Muscle of leg (tissue), 11 donors: ENCODE data around the gene EXD1. TPM values are rescaled to one million over a fixed set of nuclear protein-coding genes. Genes with fewer than 3 reads are reported as not detected.
"Not testable (repeated sequence)": the region's sequence is repeated elsewhere in the genome, so short reads cannot be mapped to it uniquely, and the experiment has no call there.

Source experiments
- DNase-seq: peaks from one replicate; pipeline ENCODE4 v3.0.0; 2013
- H3K27ac ChIP-seq: one replicate; pipeline ENCODE4 v1.5.1; 2013; ENCODE audit warnings: mild to moderate bottlenecking, low read length, control low read depth
- H3K27me3 ChIP-seq: one replicate; pipeline ENCODE4 v1.6.1; 2013; ENCODE audit warnings: low read length; ENCODE audit not compliant: control insufficient read depth, insufficient read depth
- H3K36me3 ChIP-seq: one replicate; pipeline ENCODE4 v1.6.1; 2013; ENCODE audit warnings: low read length; ENCODE audit not compliant: control insufficient read depth, insufficient read depth
- H3K4me1 ChIP-seq: one replicate; pipeline ENCODE4 v1.6.1; 2013; ENCODE audit warnings: low read length; ENCODE audit not compliant: control insufficient read depth, insufficient read depth
- H3K4me3 ChIP-seq: one replicate; pipeline ENCODE4 v1.5.1; 2013; ENCODE audit warnings: low read length, control low read depth
- H3K9me3 ChIP-seq: replicated peaks from 2 replicates; pipeline ENCODE4 v1.6.1; 2013; ENCODE audit warnings: low read depth, low read length; ENCODE audit not compliant: control insufficient read depth
- WGBS: methylation state at CpG from one replicate; pipeline ENCODE4 v1.1.5; 2013; ENCODE audit warnings: missing lambda C conversion rate; ENCODE audit not compliant: insufficient coverage; 5-methylcytosine and 5-hydroxymethylcytosine counted together
- polyA plus RNA-seq, 8 donors: library from polyadenylated mRNA; unstranded; fragments of 120-200 nt; gene quantifications; one replicate each; pipeline versions ENCODE4 v1.2.1 to v1.2.3, GENCODE V29; 2013; ENCODE audit warnings: inconsistent platforms in 1 of 8, low replicate concordance in 1 of 8; ENCODE audit not compliant: insufficient read length in 8 of 8, insufficient read depth in 1 of 8
- total RNA-seq: library from RNA; stranded (reverse); fragments of 120-200 nt; gene quantifications from one replicate; pipeline ENCODE4 v1.2.4, GENCODE V29; 2013

The EXD1 gene
- total and polyA plus RNA-seq, 9 donors, result 0.07 to 0.40 TPM; not detected in 7

GRCh38 chr15:41258750-41259471 lies 28.4 kb upstream of the EXD1 start:
- DNase-seq, result peak; percentile 8
- no peaks in the 10 kb centered on the region for H3K4me1 ChIP-seq
- H3K27me3 ChIP-seq, result no peaks in the 10 kb centered on the region
- peaks cover 17% of the 10 kb centered on the region for H3K36me3 ChIP-seq
- no peak overlapping the region for H3K27ac ChIP-seq
- H3K9me3 ChIP-seq, result no peaks in the 10 kb centered on the region
- WGBS, result no CpG with 5 or more reads among the region's 3 CpGs
- no peak overlapping the region for H3K4me3 ChIP-seq

- no peak overlapping the region for H3K27ac ChIP-seq
- no peaks in the 10 kb centered on the region for H3K9me3 ChIP-seq
- no peaks in the 10 kb centered on the region for H3K27me3 ChIP-seq
- H3K4me3 ChIP-seq, result no peak overlapping the region
- DNase-seq, result no peak
- H3K4me1 ChIP-seq, result no peaks in the 10 kb centered on the region
- peaks cover 8% of the 10 kb centered on the region for H3K36me3 ChIP-seq
- WGBS, result 94% methylated on average over 2 of the region's 5 CpGs
These were observed 26.1 kb upstream of the EXD1 start for GRCh38 chr15:41256577-41257038.

GRCh38 chr15:41256103-41256502 lies 25.5 kb upstream of the EXD1 start:
- Histone ChIP-seq H3K4me3 (no peak overlapping the region), H3K27me3 (no peaks in the 10 kb centered on the region), H3K36me3 (peaks cover 10% of the 10 kb centered on the region), H3K27ac (no peak overlapping the region), H3K4me1 (no peaks in the 10 kb centered on the region), H3K9me3 (no peaks in the 10 kb centered on the region)
- no peak for DNase-seq
- WGBS, result 100% methylated on average over 3 of the region's 3 CpGs

- Histone ChIP-seq H3K4me3 (no peak overlapping the region), H3K36me3 (peaks cover 10% of the 10 kb centered on the region), H3K9me3 (no peaks in the 10 kb centered on the region), H3K4me1 (no peaks in the 10 kb centered on the region), H3K27ac (no peak overlapping the region), H3K27me3 (no peaks in the 10 kb centered on the region)
- no peak for DNase-seq
- no CpG with 5 or more reads among the region's 4 CpGs for WGBS
These were observed 24.0 kb upstream of the EXD1 start for GRCh38 chr15:41254560-41254959.

- Histone ChIP-seq H3K4me3 (no peak overlapping the region), H3K36me3 (peaks cover 10% of the 10 kb centered on the region), H3K9me3 (no peaks in the 10 kb centered on the region), H3K4me1 (no peaks in the 10 kb centered on the region), H3K27me3 (no peaks in the 10 kb centered on the region), H3K27ac (no peak overlapping the region)
- no peak for DNase-seq
- 88% methylated on average over 4 of the region's 5 CpGs for WGBS
These were observed 20.9 kb upstream of the EXD1 start for GRCh38 chr15:41251411-41251810.

- DNase-seq, H3K9me3 ChIP-seq, H3K27ac ChIP-seq, H3K4me1 ChIP-seq, H3K27me3 ChIP-seq, H3K4me3 ChIP-seq: not testable (repeated sequence)
- whole genome bisulfite sequencing, result 87% methylated on average over 3 of the region's 8 CpGs
- peaks cover 10% of the 10 kb centered on the region for H3K36me3 ChIP-seq
These were observed 20.2 kb upstream of the EXD1 start for GRCh38 chr15:41250745-41251144.

GRCh38 chr15:41241221-41241964 lies 10.8 kb upstream of the EXD1 start:
- Histone ChIP-seq H3K4me3 (no peak overlapping the region), H3K4me1 (no peaks in the 10 kb centered on the region), H3K36me3 (peaks cover 3% of the 10 kb centered on the region), H3K9me3 (no peaks in the 10 kb centered on the region), H3K27ac (no peak overlapping the region), H3K27me3 (no peaks in the 10 kb centered on the region)
- peak; percentile 45 for DNase-seq
- 76% methylated on average over 4 of the region's 6 CpGs for WGBS

- H3K27me3 ChIP-seq, result no peaks in the 10 kb centered on the region
- H3K27ac ChIP-seq, result no peak overlapping the region
- no peaks in the 10 kb centered on the region for H3K4me1 ChIP-seq
- H3K4me3 ChIP-seq, result no peak overlapping the region
- WGBS, result no CpG with 5 or more reads among the region's 5 CpGs
- H3K9me3 ChIP-seq, result no peaks in the 10 kb centered on the region
- peaks cover 3% of the 10 kb centered on the region for H3K36me3 ChIP-seq
- no peak for DNase-seq
These were observed 7.5 kb upstream of the EXD1 start for GRCh38 chr15:41238100-41238499.

- H3K36me3 ChIP-seq, result no peaks in the 10 kb centered on the region
These were observed 5.4 kb upstream of the EXD1 start for GRCh38 chr15:41235929-41236328.

GRCh38 chr15:41235228-41235627 lies 4.7 kb upstream of the EXD1 start:
- not testable (repeated sequence) for H3K9me3 ChIP-seq, H3K27ac ChIP-seq, DNase-seq, H3K4me1 ChIP-seq, H3K27me3 ChIP-seq, H3K36me3 ChIP-seq, H3K4me3 ChIP-seq
- WGBS, result 100% methylated on average over 1 of the region's 5 CpGs

More at GRCh38 chr15:41235929-41236328, 5.4 kb upstream of the EXD1 start:
- no peak overlapping the region for H3K27ac ChIP-seq
- H3K4me1 ChIP-seq, result peaks cover 4% of the 10 kb centered on the region
- no peak for DNase-seq
- no peak overlapping the region for H3K4me3 ChIP-seq
- no peaks in the 10 kb centered on the region for H3K9me3 ChIP-seq
- H3K27me3 ChIP-seq, result no peaks in the 10 kb centered on the region
